RWPE1 (cell line): ENCODE results near the gene UBE2O.
A peak's percentile ranks its signal among the peaks of the same experiment; 100 is the strongest.

Experiments
- CTCF ChIA-PET: fragments of 350-600 bp; sonication (Branson Sonifier 250); formaldehyde crosslinking; extraction: SDS; loops from one replicate; lab custom pipeline; 2021; lab: Yijun Ruan, JAX
- POLR2A ChIA-PET: fragments of 400-600 bp; formaldehyde crosslinking; extraction: SDS; loops from one replicate; lab custom pipeline; 2020; ENCODE audit warnings: antibody characterized with exemption; ENCODE audit not compliant: low non-redundant PET; lab: Yijun Ruan, JAX
- DNase-seq: peaks from one replicate; pipeline ENCODE4 v3.0.0; 2012; ENCODE audit warnings: low spot score
- H3K27ac ChIP-seq: fragments of 450-650 bp; 2 replicates; pipeline ENCODE4 v1.5.1; 2017
- CTCF ChIP-seq: fragments of 450-650 bp; conservative IDR thresholded peaks from 2 replicates; pipeline ENCODE4 v1.5.1; 2017; ENCODE audit warnings: low read depth, mild to moderate bottlenecking

UBE2O gene

DNA sequence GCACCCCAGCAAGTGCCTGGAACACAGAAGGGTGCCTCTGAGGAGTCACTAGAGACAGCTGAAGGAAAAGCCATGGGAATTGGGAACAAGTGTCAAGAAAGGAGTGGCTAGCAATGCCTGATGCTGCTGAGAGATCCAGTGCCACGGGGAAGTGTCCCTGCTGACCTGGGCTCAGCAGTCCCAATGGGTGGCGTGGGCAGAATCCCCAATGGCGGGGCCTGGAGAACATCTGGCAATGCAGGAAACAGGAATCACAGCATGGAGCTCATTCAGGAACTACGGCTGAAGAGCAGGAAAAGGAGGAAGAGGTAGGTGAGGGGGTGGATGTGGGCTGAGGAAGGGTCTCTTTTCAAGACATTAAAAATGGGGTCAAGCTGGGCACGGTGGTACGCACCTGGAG lies 30.1 kb downstream of the UBE2O start:
- POLR2A ChIA-PET, result no interaction called here
- TF ChIP-seq CTCF, result no peak
- DNase-seq, result no peak
- no peak overlapping the region for H3K27ac ChIP-seq
- CTCF ChIA-PET, result interaction anchor here (0.5 kb wide), 1 partner anchor 31 kb away, joined by 3 read pairs; no protein-coding TSS in a partner anchor

DNA sequence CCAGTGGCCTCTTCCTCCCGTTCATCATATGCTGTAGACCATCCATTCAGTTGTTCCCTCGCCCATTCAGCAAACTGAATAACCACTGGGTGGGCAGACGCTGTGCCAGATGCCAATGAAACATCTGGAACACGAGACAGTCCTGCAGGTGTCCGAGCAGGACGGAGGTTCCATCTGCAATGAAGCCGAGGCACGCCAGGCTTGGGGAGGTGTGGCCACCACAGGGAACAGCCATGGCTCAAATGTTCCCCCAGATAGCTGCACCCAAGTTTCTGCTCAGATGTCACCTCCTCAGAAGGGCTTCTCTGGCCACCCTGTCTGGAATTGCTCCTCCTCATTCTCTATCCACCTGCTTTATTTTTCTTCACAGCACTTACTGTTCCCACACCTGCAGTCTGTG lies 30.5 kb downstream of the UBE2O start:
- H3K27ac ChIP-seq, result no peak overlapping the region
- no peak for TF ChIP-seq CTCF
- ChIA-PET CTCF (interaction anchor here (0.5 kb wide), 1 partner anchor 31 kb away, joined by 3 read pairs; no protein-coding TSS in a partner anchor), POLR2A (no interaction called here)
- no peak for DNase-seq

GRCh38 chr17:76421044-76421407 lies 31.9 kb downstream of the UBE2O start:
- H3K27ac ChIP-seq, result peak overlapping the region; percentile 18; the same call in 1 of the 2 replicates
- ChIA-PET POLR2A (no interaction called here), CTCF (interaction anchor here (0.6 kb wide), 1 partner anchor 46 kb away, joined by 3 read pairs; the partner anchor contains the start of gene AANAT)
- TF ChIP-seq CTCF, result no peak
- no peak for DNase-seq

- no peak for DNase-seq
- CTCF ChIA-PET, result no interaction called here
- peak overlapping the region; percentile 18; the same call in 1 of the 2 replicates for H3K27ac ChIP-seq
- POLR2A ChIA-PET, result no interaction called here
- no peak for TF ChIP-seq CTCF
Measured at GRCh38 chr17:76420356-76421043, 32.5 kb downstream of the UBE2O start.

DNA sequence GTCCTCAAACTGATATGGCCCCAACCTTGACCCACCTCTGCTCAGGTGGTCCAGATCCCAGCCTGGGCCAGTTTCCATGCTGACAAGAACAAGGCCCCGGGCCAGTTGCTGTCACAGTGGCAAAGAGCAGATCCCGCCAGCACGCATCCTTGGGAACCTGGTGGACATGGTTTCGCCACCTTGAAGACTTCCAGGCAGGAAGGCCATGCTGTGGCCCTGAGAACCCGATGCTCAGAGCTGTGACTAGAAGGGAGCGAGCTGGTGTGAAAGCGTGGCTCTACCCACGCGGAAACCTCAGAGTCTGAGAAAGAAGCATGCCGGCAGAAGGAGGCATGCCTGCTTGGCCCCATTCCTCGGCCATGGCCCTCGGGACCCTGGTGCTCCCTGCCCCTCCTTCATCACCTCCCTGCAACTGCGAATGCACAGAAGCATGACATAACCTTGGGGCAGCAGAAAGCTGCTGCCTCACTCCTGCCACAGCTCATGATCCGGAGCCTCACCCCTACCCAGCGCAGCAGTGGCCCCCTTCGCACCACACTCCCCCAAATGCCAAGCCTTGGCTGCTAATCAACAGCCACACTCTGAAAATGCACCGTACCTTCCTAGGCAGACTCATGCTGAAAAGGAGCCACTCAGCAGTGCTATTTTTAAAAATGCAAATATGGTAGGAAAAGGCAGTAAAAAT lies 33.2 kb downstream of the UBE2O start:
- no peak for TF ChIP-seq CTCF
- CTCF ChIA-PET, result no interaction called here
- POLR2A ChIA-PET, result no interaction called here
- peak overlapping the region; percentile 18; the same call in 1 of the 2 replicates for H3K27ac ChIP-seq
- DNase-seq, result no peak

DNA sequence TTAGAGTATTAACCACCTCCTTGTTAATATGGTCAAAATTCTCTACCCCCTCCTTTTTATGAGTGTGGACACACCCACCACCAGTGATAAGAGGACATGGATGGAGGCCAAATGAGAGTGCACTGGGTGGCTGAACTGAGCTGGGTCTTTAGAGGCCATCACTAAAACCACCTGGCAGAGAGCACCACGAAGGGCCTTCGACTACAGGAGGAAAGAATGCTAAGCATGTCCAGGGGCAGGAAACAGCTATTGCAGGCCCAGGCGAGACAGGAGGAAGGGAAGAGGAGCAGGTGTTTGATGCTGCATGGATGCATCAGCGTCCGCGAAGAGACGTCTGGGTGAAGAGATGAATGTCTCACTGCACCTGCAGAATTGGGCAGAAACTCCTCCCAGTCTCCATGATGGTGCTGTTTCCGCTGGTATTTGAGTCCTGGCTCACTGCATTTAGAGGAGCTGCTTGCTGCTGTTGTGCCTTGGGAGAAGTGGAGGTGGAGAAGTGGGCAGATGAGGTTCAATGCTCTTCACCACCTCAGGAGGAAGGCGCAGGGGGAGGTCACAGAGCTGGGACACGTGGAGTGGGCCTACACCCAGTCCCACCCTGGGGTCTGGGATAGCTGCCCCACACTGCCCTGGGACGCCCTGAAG lies 35.3 kb downstream of the UBE2O start:
- ChIA-PET CTCF (interaction anchor here (0.6 to 2.6 kb wide), 5 partner anchors 9 to 200 kb away, joined by 3 to 12 read pairs (median 5); no protein-coding TSS in a partner anchor), POLR2A (no interaction called here)
- peak overlapping the region; percentile 3; the same call in 1 of the 2 replicates for H3K27ac ChIP-seq
- DNase-seq, result no peak
- no peak for TF ChIP-seq CTCF
